ENCODE measurements around the gene NAA25.

The NAA25 gene

DNA sequence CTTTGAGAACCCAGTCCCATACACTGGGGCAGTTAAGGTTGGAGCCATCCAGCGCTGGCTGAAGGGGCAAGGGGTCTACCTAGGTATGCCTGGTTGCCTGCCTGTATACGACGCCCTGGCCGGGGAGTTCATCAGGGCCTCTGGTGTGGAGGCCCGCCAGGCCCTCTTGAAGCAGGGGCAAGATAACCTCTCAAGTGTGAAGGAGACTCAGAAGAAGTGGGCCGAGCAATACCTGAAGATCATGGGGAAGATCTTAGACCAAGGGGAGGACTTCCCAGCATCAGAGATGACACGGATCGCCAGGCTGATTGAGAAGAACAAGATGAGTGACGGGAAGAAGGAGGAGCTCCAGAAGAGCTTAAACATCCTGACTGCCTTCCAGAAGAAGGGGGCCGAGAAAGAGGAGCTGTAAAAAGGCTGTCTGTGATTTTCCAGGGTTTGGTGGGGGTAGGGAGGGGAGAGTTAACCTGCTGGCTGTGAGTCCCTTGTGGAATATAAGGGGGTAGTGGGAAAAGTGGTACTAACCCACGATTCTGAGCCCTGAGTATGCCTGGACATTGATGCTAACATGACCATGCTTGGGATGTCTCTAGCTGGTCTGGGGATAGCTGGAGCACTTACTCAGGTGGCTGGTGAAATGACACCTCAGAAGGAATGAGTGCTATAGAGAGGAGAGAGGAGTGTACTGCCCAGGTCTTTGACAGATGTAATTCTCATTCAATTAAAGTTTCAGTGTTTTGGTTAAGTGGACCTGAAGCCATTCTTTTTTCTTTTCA is 86.2 kb downstream of the NAA25 start:
- no peaks in the 10 kb centered on the region for H3K9me3 ChIP-seq (ENCODE audit: insufficient read depth, low read length)
- no peak overlapping the region for H3K4me3 ChIP-seq (ENCODE audit: insufficient read depth, low read length, poor library complexity, severe bottlenecking)
- H3K9ac ChIP-seq (ENCODE audit: low read length), result no peak overlapping the region
- H3K27me3 ChIP-seq (ENCODE audit: low read length), result no peaks in the 10 kb centered on the region
- H2AFZ ChIP-seq (ENCODE audit: low read depth, low read length, severe bottlenecking), result no peak overlapping the region
- no peak for TF ChIP-seq CTCF (IDR thresholded peaks at IDR 0.05; ENCODE audit: insufficient read depth, low read length, poor library complexity, severe bottlenecking)
- H4K20me1 ChIP-seq (ENCODE audit: low read depth, low read length), result peaks cover 10% of the 10 kb centered on the region; the same call in 1 of the 2 replicates
- no peak overlapping the region for H3K4me2 ChIP-seq (ENCODE audit: low read depth, low read length, poor library complexity, severe bottlenecking)
- no peaks in the 10 kb centered on the region for H3K9me2 ChIP-seq (replicated peaks; ENCODE audit: insufficient read depth, low read length)
- peaks cover 50% of the 10 kb centered on the region for H3K79me2 ChIP-seq (ENCODE audit: insufficient read depth, low read length)
- H3F3A ChIP-seq (ENCODE audit: insufficient read depth), result peaks cover 36% of the 10 kb centered on the region
- peaks cover 19% of the 10 kb centered on the region for H3K36me3 ChIP-seq (ENCODE audit: low read length)
- no peak overlapping the region for H3K27ac ChIP-seq (ENCODE audit: low read depth, low read length)

DNA sequence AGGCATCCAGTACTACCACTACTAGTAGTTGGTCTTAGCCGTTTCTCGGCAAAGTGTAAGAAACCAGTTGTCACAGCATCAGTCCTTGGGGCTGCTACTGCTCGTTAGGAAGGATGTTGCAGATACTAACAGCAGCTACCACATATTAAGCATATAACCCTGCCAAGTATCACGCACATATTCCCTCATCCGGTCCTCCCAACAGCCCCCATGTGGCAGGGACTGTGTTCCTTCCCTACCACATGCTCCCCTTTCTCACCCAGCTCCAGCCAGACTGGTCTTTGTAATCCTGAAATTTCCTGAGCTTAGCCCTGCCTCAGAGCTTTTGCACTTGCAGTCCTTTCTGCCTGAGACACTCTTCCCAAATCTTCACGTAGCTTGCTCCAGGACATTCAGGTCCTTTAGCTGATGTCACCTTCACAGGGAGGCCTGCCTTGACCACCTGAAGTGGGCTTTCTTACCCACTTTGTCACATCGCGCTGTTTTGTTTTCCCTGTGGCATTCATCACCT is 87.6 kb downstream of the NAA25 start:
- no peak overlapping the region for H2AFZ ChIP-seq (ENCODE audit: low read depth, low read length, severe bottlenecking)
- peaks cover 12% of the 10 kb centered on the region; the same call in 1 of the 2 replicates for H4K20me1 ChIP-seq (ENCODE audit: low read depth, low read length)
- no peaks in the 10 kb centered on the region for H3K9me2 ChIP-seq (replicated peaks; ENCODE audit: insufficient read depth, low read length)
- H3K4me3 ChIP-seq (ENCODE audit: insufficient read depth, low read length, poor library complexity, severe bottlenecking), result no peak overlapping the region
- TF ChIP-seq EZH2phosphoT487 (conservative IDR thresholded peaks at IDR 0.05; ENCODE audit: low read length), result no peak
- no peak for TF ChIP-seq CTCF (IDR thresholded peaks at IDR 0.05; ENCODE audit: insufficient read depth, low read length, poor library complexity, severe bottlenecking)
- no peak overlapping the region for H3K27ac ChIP-seq (ENCODE audit: low read depth, low read length)
- no peaks in the 10 kb centered on the region for H3K27me3 ChIP-seq (ENCODE audit: low read length)
- peaks cover 30% of the 10 kb centered on the region for H3F3A ChIP-seq (ENCODE audit: insufficient read depth)
- no peaks in the 10 kb centered on the region for H3K9me3 ChIP-seq (ENCODE audit: insufficient read depth, low read length)
- peaks cover 64% of the 10 kb centered on the region for H3K79me2 ChIP-seq (ENCODE audit: insufficient read depth, low read length)
- H3K36me3 ChIP-seq (ENCODE audit: low read length), result peaks cover 16% of the 10 kb centered on the region
- H3K9ac ChIP-seq (ENCODE audit: low read length), result no peak overlapping the region
- H3K4me2 ChIP-seq (ENCODE audit: low read depth, low read length, poor library complexity, severe bottlenecking), result no peak overlapping the region

- no peak overlapping the region for H3K27ac ChIP-seq (ENCODE audit: low read depth, low read length)
- H3K27me3 ChIP-seq (ENCODE audit: low read length), result no peaks in the 10 kb centered on the region
- no peak for TF ChIP-seq EZH2phosphoT487 (conservative IDR thresholded peaks at IDR 0.05; ENCODE audit: low read length)
- TF ChIP-seq CTCF (IDR thresholded peaks at IDR 0.05; ENCODE audit: insufficient read depth, low read length, poor library complexity, severe bottlenecking), result no peak
- H3K4me2 ChIP-seq (ENCODE audit: low read depth, low read length, poor library complexity, severe bottlenecking), result no peak overlapping the region
- peaks cover 22% of the 10 kb centered on the region for H3K36me3 ChIP-seq (ENCODE audit: low read length)
- H3K4me3 ChIP-seq (ENCODE audit: insufficient read depth, low read length, poor library complexity, severe bottlenecking), result no peak overlapping the region
- H3K9ac ChIP-seq (ENCODE audit: low read length), result no peak overlapping the region
- H3K9me3 ChIP-seq (ENCODE audit: insufficient read depth, low read length), result no peaks in the 10 kb centered on the region
- H4K20me1 ChIP-seq (ENCODE audit: low read depth, low read length), result peaks cover 20% of the 10 kb centered on the region; the same call in 1 of the 2 replicates
- no peaks in the 10 kb centered on the region for H3K9me2 ChIP-seq (replicated peaks; ENCODE audit: insufficient read depth, low read length)
- peaks cover 29% of the 10 kb centered on the region for H3F3A ChIP-seq (ENCODE audit: insufficient read depth)
- no peak overlapping the region for H2AFZ ChIP-seq (ENCODE audit: low read depth, low read length, severe bottlenecking)
- peaks cover 83% of the 10 kb centered on the region for H3K79me2 ChIP-seq (ENCODE audit: insufficient read depth, low read length)
Measured at GRCh38 chr12:112018571-112019237, 89.9 kb downstream of the NAA25 start.
